IPS DF 6.9 (cell line): Measurements from ENCODE around the gene MAD1L1.

Experiments used
- DNase-seq: peaks from one replicate; pipeline ENCODE4 v3.0.0-alpha.2; 2013; ENCODE audit warnings: low read depth, low spot score
- H3K27ac ChIP-seq: one replicate; pipeline ENCODE4 v1.5.1; 2013; ENCODE audit warnings: low read length, control low read depth
- H3K27me3 ChIP-seq: 2 replicates; pipeline ENCODE4 v1.6.1; 2013; ENCODE audit warnings: mild to moderate bottlenecking, low read length; ENCODE audit not compliant: control insufficient read depth, insufficient read depth
- H3K36me3 ChIP-seq: 2 replicates; pipeline ENCODE4 v1.6.1; 2013; ENCODE audit warnings: low read length; ENCODE audit not compliant: control insufficient read depth, insufficient read depth
- H3K4me1 ChIP-seq: 2 replicates; pipeline ENCODE4 v1.6.1; 2013; ENCODE audit warnings: low read length; ENCODE audit not compliant: control insufficient read depth, insufficient read depth
- H3K4me3 ChIP-seq: 2 replicates; pipeline ENCODE4 v1.5.1; 2013; ENCODE audit warnings: mild to moderate bottlenecking, low read length
- H3K9me3 ChIP-seq: 2 replicates; pipeline ENCODE4 v1.6.1; 2013; ENCODE audit warnings: low read length, inconsistent platforms; ENCODE audit not compliant: control insufficient read depth, insufficient read depth
- WGBS: extraction: QIAGEN DNeasy Blood & Tissue Kit; methylation state at CpG from one replicate; pipeline ENCODE4 v1.1.7; 2013; ENCODE audit warnings: mixed read lengths, missing lambda C conversion rate; ENCODE audit not compliant: insufficient read length, insufficient coverage; 5-methylcytosine and 5-hydroxymethylcytosine counted together

Gene MAD1L1

GRCh38 chr7:1850976-1851571 lies 381.7 kb downstream of the MAD1L1 start:
- no peaks in the 10 kb centered on the region for H3K27me3 ChIP-seq
- no peaks in the 10 kb centered on the region; the same call in 1 of the 2 replicates for H3K4me1 ChIP-seq
- no peaks in the 10 kb centered on the region for H3K9me3 ChIP-seq
- WGBS = no CpG with 5 or more reads among the region's 31 CpGs
- H3K27ac ChIP-seq = no peak overlapping the region
- H3K4me3 ChIP-seq = no peak overlapping the region
- DNase-seq = no peak
- no peaks in the 10 kb centered on the region; the same call in 1 of the 2 replicates for H3K36me3 ChIP-seq

DNA sequence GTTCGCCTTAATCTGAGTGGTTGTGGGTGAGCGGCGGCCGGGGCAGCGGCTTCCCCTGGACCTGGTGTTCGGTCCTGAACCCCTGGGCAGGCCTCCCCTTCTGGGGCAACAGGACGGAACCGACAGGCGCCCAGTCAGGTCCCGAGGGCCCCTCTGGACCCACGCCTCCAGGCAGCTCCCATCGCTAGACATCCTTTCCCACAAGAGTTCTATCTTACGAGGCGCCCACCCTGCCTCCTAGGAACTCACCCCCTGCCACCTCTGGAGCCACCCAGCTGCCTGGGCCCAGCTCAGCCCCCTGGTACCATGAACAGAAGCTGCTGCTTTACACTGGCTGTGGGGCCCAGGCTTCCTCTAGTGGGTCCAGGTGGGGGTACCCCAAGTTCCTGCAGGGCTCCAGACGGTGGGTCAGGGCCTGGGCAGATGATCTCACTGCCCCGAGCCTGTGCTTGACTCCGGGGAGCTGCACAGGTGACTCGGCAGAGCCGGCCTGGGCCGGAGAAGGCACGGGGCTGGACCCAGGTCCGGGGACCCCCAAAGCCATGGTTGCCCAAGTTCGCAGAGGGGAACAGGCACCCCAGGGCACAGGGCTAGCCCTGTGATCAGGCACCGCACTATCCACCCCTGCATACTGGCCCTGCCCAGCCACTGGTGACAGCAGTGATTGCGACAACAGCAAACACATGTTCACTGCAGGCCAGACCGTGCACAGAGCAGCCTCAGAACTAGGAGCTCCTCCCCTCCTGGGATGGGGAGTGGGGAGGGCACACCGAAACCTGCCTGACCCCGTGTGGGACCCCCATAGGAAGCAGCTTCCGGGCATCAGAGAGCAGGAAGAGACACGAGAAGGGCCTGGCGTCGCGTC lies 382.4 kb downstream of the MAD1L1 start:
- no peaks in the 10 kb centered on the region for H3K27me3 ChIP-seq
- no peaks in the 10 kb centered on the region; the same call in 1 of the 2 replicates for H3K4me1 ChIP-seq
- DNase-seq = no peak
- no CpG with 5 or more reads among the region's 33 CpGs for WGBS
- no peaks in the 10 kb centered on the region for H3K9me3 ChIP-seq
- no peaks in the 10 kb centered on the region; the same call in 1 of the 2 replicates for H3K36me3 ChIP-seq
- H3K27ac ChIP-seq = no peak overlapping the region
- H3K4me3 ChIP-seq = no peak overlapping the region

DNA sequence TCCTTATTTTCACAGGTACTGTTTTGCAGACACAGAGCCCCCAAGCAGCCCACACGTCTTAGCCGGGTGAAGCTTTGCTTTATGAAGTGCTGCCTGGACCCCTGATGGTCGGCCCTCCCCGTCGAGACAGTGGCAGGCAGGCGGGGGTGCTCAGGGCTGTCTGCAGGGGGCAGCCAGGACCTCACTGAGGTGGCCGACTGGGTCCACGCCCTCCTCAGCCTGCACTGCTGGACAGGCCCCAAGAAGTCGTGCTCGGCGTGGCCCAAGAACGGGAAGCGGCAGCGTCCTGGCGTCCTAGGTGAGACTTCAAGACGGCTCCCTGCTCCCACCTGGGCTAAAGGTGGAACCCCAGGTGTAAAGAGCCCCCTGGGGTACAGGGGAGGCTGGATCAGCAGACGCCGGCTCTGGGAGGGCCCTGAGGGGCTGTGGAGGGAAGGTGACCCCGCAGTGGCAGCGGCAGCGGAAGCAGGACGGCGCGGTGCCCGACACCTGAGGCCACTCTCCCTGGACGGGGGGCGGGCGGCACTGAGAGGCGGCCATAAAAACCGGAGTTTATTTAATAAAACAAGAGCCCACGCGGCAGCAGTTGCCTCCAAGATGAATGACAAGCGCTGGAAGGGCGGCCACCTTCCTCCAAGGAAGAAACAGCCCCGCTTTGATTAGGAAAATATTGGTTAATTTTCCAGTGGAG lies 383.2 kb downstream of the MAD1L1 start:
- no peaks in the 10 kb centered on the region for H3K27me3 ChIP-seq
- H3K4me1 ChIP-seq = no peaks in the 10 kb centered on the region; the same call in 1 of the 2 replicates
- no peaks in the 10 kb centered on the region; the same call in 1 of the 2 replicates for H3K36me3 ChIP-seq
- H3K4me3 ChIP-seq = no peak overlapping the region
- H3K27ac ChIP-seq = no peak overlapping the region
- DNase-seq = no peak
- H3K9me3 ChIP-seq = no peaks in the 10 kb centered on the region
- no CpG with 5 or more reads among the region's 35 CpGs for WGBS

- H3K4me1 ChIP-seq = no peaks in the 10 kb centered on the region; the same call in 1 of the 2 replicates
- H3K27ac ChIP-seq = no peak overlapping the region
- no peak overlapping the region for H3K4me3 ChIP-seq
- DNase-seq = no peak
- H3K9me3 ChIP-seq = no peaks in the 10 kb centered on the region
- H3K36me3 ChIP-seq = no peaks in the 10 kb centered on the region; the same call in 1 of the 2 replicates
- no peaks in the 10 kb centered on the region for H3K27me3 ChIP-seq
- no CpG with 5 or more reads among the region's 15 CpGs for WGBS
These were observed 383.8 kb downstream of the MAD1L1 start for GRCh38 chr7:1848911-1849311.

- no peaks in the 10 kb centered on the region; the same call in 1 of the 2 replicates for H3K4me1 ChIP-seq
These were observed 384.6 kb downstream of the MAD1L1 start for GRCh38 chr7:1848013-1848640.

GRCh38 chr7:1847260-1848001 lies 385.3 kb downstream of the MAD1L1 start:
- Histone ChIP-seq H3K36me3 (no peaks in the 10 kb centered on the region; the same call in 1 of the 2 replicates), H3K4me3 (no peak overlapping the region), H3K9me3 (no peaks in the 10 kb centered on the region), H3K27me3 (no peaks in the 10 kb centered on the region), H3K4me1 (no peaks in the 10 kb centered on the region; the same call in 1 of the 2 replicates), H3K27ac (no peak overlapping the region)
- no peak for DNase-seq
- no CpG with 5 or more reads among the region's 30 CpGs for WGBS

More at GRCh38 chr7:1848013-1848640, 384.6 kb downstream of the MAD1L1 start:
- H3K36me3 ChIP-seq = no peaks in the 10 kb centered on the region; the same call in 1 of the 2 replicates
- H3K27me3 ChIP-seq = no peaks in the 10 kb centered on the region
- no peak overlapping the region for H3K4me3 ChIP-seq
- WGBS = no CpG with 5 or more reads among the region's 23 CpGs
- H3K27ac ChIP-seq = no peak overlapping the region
- no peak for DNase-seq
- no peaks in the 10 kb centered on the region for H3K9me3 ChIP-seq

- no peak overlapping the region for H3K4me3 ChIP-seq
- H3K27me3 ChIP-seq = no peaks in the 10 kb centered on the region
- WGBS = no CpG with 5 or more reads among the region's 29 CpGs
- DNase-seq = no peak
- no peaks in the 10 kb centered on the region; the same call in 1 of the 2 replicates for H3K36me3 ChIP-seq
- H3K9me3 ChIP-seq = no peaks in the 10 kb centered on the region
- no peak overlapping the region for H3K27ac ChIP-seq
- H3K4me1 ChIP-seq = no peaks in the 10 kb centered on the region; the same call in 1 of the 2 replicates
These were observed 386.2 kb downstream of the MAD1L1 start for GRCh38 chr7:1846331-1847065.

DNA sequence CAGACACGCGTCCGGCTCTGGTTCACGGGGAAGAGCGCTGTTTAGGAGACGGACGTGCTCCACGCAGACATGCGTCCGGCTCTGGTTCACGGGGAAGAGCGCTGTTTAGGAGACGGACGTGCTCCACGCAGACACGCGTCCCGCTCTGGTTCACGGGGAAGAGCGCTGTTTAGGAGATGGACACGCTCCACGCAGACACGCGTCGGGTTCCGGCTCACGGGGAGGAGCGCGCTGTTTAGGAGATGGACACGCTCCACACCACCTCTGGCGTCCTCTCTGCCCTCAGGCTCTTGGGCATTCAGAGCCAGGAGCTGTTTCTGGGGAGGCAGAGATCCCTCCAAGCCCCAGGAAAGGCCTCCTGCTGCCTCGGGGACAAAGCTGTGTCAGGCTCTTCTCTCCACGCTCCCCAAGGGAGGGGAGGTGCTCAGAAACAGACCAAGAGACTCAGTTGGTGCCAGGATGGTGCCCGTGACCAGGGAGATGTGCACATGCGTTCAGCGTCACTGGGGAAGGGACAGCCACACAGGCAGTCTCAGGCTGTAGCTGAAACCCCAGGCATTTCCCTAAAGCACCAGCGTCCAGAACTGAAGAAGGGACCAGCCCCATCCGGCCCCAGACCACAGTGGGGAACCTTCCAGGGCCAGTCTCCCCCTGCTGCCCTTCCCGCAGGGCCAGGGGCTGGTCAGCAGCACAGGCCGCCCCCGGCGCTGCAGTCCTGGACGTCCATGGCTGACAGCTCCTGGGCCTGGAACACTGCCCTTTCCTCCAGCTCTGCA lies 387.0 kb downstream of the MAD1L1 start:
- H3K36me3 ChIP-seq = no peaks in the 10 kb centered on the region; the same call in 1 of the 2 replicates
- H3K4me3 ChIP-seq = no peak overlapping the region
- no peak for DNase-seq
- no peaks in the 10 kb centered on the region for H3K27me3 ChIP-seq
- H3K9me3 ChIP-seq = no peaks in the 10 kb centered on the region
- no CpG with 5 or more reads among the region's 43 CpGs for WGBS
- H3K27ac ChIP-seq = no peak overlapping the region
- H3K4me1 ChIP-seq = no peaks in the 10 kb centered on the region; the same call in 1 of the 2 replicates
